HG03103 (cell line): ENCODE results near the gene CHRNB1.
"Not testable (repeated sequence)": the region's sequence is repeated elsewhere in the genome, so short reads cannot be mapped to it uniquely, and the experiment has no call there.

Source experiments
- ATAC-seq: cut with Tn5 transposase; IDR thresholded peaks from one replicate; pipeline ENCODE4 v1.9.1; 2021; ENCODE audit warnings: low read depth; ENCODE audit not compliant: unreplicated experiment

CHRNB1 gene

GRCh38 chr17:7482742-7483088, 37.9 kb downstream of the CHRNB1 start:
- ATAC-seq = not testable (repeated sequence)

- peak; percentile 29 for ATAC-seq
Observed at GRCh38 chr17:7483255-7484066, 38.6 kb downstream of the CHRNB1 start.

- peak; percentile 50 for ATAC-seq
Observed at GRCh38 chr17:7484067-7484918, 39.4 kb downstream of the CHRNB1 start, which contains the start of gene POLR2A. POLR2A (plus strand) TSS chr17:7484366.

GRCh38 chr17:7484919-7485377, 40.1 kb downstream of the CHRNB1 start:
- ATAC-seq = no peak

- no peak for ATAC-seq
Observed at GRCh38 chr17:7486181-7486580, 41.3 kb downstream of the CHRNB1 start.

GRCh38 chr17:7490144-7490543, 45.3 kb downstream of the CHRNB1 start:
- ATAC-seq = no peak

GRCh38 chr17:7491583-7491982, 46.7 kb downstream of the CHRNB1 start:
- ATAC-seq = no peak

- no peak for ATAC-seq
Observed at GRCh38 chr17:7493941-7494340, 49.1 kb downstream of the CHRNB1 start.

GRCh38 chr17:7495906-7496434, 51.1 kb downstream of the CHRNB1 start:
- no peak for ATAC-seq

- ATAC-seq = no peak
Observed at GRCh38 chr17:7496470-7497183, 51.8 kb downstream of the CHRNB1 start.

- ATAC-seq = no peak
Observed at GRCh38 chr17:7497228-7497627, 52.4 kb downstream of the CHRNB1 start.

- no peak for ATAC-seq
Observed at GRCh38 chr17:7497636-7498035, 52.8 kb downstream of the CHRNB1 start.

- no peak for ATAC-seq
Observed at GRCh38 chr17:7499161-7499560, 54.3 kb downstream of the CHRNB1 start.

GRCh38 chr17:7501729-7502128, 56.9 kb downstream of the CHRNB1 start:
- ATAC-seq = no peak

- no peak for ATAC-seq
Observed at GRCh38 chr17:7502171-7502847, 57.4 kb downstream of the CHRNB1 start.

- no peak for ATAC-seq
Observed at GRCh38 chr17:7502987-7503386, 58.1 kb downstream of the CHRNB1 start.

GRCh38 chr17:7503521-7503920, 58.7 kb downstream of the CHRNB1 start:
- ATAC-seq = no peak
